ENCODE results near the gene SLC9A9. TPM values are rescaled to one million over a fixed set of nuclear protein-coding genes. Genes with fewer than 3 reads are reported as not detected.

Gene SLC9A9
- total and polyA plus RNA-seq, 9 of the 15 experiments (the other 6 are each of a cell fraction or from before 2014, with no cell fraction given): 0.03 to 0.13 TPM; not detected in 7

DNA sequence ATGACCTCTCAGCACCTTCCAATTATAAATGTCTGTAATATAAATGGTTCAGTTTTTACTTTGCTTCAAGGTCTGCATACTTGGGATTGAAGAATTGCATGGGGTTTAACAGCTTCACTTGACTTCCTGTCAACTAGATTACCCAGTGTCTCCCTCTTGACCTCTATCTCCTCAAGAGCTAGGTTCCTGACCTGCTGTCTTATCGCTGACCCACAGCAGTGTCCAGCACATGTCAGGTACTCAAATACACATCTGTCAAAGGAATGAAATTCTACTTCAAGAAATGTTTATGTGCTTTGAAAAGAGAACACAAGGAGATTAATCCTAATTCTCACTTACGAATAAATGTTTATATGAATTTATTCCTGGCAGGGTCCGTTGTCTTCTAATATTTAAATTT is 284.5 kb downstream of the SLC9A9 start (continued):
- TF ChIP-seq, protein P1, sequence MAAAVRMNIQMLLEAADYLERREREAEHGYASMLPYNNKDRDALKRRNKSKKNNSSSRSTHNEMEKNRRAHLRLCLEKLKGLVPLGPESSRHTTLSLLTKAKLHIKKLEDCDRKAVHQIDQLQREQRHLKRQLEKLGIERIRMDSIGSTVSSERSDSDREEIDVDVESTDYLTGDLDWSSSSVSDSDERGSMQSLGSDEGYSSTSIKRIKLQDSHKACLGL (CRISPR knock-in tag; IDR thresholded peaks at IDR 0.05; ENCODE audit: borderline replicate concordance, poor library complexity, severe bottlenecking): no peak
- TF ChIP-seq ZNF76 (CRISPR knock-in tag; IDR thresholded peaks at IDR 0.05; ENCODE audit: borderline replicate concordance) (no peak), ZNF551 (CRISPR knock-in tag; IDR thresholded peaks at IDR 0.05) (no peak), MTA3 (IDR thresholded peaks at IDR 0.05; ENCODE audit: borderline replicate concordance) (no peak), OTX1 (CRISPR knock-in tag; IDR thresholded peaks at IDR 0.05) (no peak), RB1 (IDR thresholded peaks at IDR 0.05; ENCODE audit: low read depth) (no peak), HMGN3 (IDR thresholded peaks at IDR 0.05; ENCODE audit: borderline replicate concordance, extremely low read depth, insufficient read length, low read depth, low read length) (no peak), STAT5B (CRISPR knock-in tag; IDR thresholded peaks at IDR 0.05) (no peak), ZEB2 (IDR thresholded peaks at IDR 0.05) (0 out of 2 replicates have a peak, but pooled peaks have one; percentile 39), CAMTA2 (CRISPR knock-in tag; conservative IDR thresholded peaks at IDR 0.05) (no peak), ZNF707 (CRISPR knock-in tag; conservative IDR thresholded peaks at IDR 0.05) (no peak), HDAC3 (IDR thresholded peaks at IDR 0.05; ENCODE audit: borderline replicate concordance, partially characterized antibody) (peak; percentile 56), NCOA1 (IDR thresholded peaks at IDR 0.05; ENCODE audit: low read depth) (no peak), TAL1 (IDR thresholded peaks at IDR 0.05) (peak; percentile 91), ZNF274 (IDR thresholded peaks at IDR 0.05; ENCODE audit: borderline replicate concordance, low read depth, low read length) (no peak), PHF8 (IDR thresholded peaks at IDR 0.05; ENCODE audit: borderline replicate concordance, low read length) (no peak), GATA2 (CRISPR knock-in tag; IDR thresholded peaks at IDR 0.05) (peak; percentile 71), DACH1 (IDR thresholded peaks at IDR 0.05; ENCODE audit: partially characterized antibody) (peak; percentile 49), RCOR1 (IDR thresholded peaks at IDR 0.05; ENCODE audit: borderline replicate concordance in 1 of 2, low read depth in 2 of 2, low read length in 2 of 2) (peak in 1 of 2 experiments; percentile 94; a peak in 3 of 4 replicates), NONO (IDR thresholded peaks at IDR 0.05; ENCODE audit: low read depth in 2 of 2, low read length in 1 of 2) (no peak), EGR1 (conservative IDR thresholded peaks at IDR 0.05) (no peak), CREB1 (IDR thresholded peaks at IDR 0.05) (no peak), CREB1 (CRISPR knock-in tag; IDR thresholded peaks at IDR 0.05) (no peak), BRD9 (IDR thresholded peaks at IDR 0.05; ENCODE audit: low read depth, partially characterized antibody) (no peak)
- TF ChIP-seq, protein P2, sequence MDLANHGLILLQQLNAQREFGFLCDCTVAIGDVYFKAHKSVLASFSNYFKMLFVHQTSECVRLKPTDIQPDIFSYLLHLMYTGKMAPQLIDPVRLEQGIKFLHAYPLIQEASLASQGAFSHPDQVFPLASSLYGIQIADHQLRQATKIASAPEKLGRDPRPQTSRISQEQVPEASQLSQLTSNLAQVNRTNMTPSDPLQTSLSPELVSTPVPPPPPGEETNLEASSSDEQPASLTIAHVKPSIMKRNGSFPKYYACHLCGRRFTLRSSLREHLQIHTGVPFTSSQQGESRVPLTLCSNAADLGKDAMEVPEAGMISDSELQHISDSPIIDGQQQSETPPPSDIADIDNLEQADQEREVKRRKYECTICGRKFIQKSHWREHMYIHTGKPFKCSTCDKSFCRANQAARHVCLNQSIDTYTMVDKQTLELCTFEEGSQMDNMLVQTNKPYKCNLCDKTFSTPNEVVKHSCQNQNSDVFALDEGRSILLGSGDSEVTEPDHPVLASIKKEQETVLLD (IDR thresholded peaks at IDR 0.05): no peak
- TF ChIP-seq, protein P3, sequence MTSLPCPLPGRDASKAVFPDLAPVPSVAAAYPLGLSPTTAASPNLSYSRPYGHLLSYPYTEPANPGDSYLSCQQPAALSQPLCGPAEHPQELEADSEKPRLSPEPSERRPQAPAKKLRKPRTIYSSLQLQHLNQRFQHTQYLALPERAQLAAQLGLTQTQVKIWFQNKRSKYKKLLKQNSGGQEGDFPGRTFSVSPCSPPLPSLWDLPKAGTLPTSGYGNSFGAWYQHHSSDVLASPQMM (CRISPR knock-in tag; IDR thresholded peaks at IDR 0.05): no peak
- TF ChIP-seq, protein P4, sequence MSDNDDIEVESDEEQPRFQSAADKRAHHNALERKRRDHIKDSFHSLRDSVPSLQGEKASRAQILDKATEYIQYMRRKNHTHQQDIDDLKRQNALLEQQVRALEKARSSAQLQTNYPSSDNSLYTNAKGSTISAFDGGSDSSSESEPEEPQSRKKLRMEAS (CRISPR knock-in tag; IDR thresholded peaks at IDR 0.05): no peak
- TF ChIP-seq, protein P5, sequence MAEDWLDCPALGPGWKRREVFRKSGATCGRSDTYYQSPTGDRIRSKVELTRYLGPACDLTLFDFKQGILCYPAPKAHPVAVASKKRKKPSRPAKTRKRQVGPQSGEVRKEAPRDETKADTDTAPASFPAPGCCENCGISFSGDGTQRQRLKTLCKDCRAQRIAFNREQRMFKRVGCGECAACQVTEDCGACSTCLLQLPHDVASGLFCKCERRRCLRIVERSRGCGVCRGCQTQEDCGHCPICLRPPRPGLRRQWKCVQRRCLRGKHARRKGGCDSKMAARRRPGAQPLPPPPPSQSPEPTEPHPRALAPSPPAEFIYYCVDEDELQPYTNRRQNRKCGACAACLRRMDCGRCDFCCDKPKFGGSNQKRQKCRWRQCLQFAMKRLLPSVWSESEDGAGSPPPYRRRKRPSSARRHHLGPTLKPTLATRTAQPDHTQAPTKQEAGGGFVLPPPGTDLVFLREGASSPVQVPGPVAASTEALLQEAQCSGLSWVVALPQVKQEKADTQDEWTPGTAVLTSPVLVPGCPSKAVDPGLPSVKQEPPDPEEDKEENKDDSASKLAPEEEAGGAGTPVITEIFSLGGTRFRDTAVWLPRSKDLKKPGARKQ (CRISPR knock-in tag; IDR thresholded peaks at IDR 0.05): no peak
